Measurements from ENCODE around the gene HDAC4. TPM values are rescaled to one million over a fixed set of nuclear protein-coding genes. Genes with fewer than 3 reads are reported as not detected.

Gene HDAC4
- total RNA-seq, 1 donor = 28.3 TPM

- H3K4me3 ChIP-seq (ENCODE audit: low read depth, low read length) = no peak overlapping the region
- DNase-seq (ENCODE audit: low read depth) = no peak
- TF ChIP-seq CTCF (IDR thresholded peaks at IDR 0.05; ENCODE audit: insufficient read depth, low read length) = no peak
Measured at GRCh38 chr2:239119346-239120126, 281.3 kb downstream of the HDAC4 start.

GRCh38 chr2:239118675-239119211 lies 282.1 kb downstream of the HDAC4 start:
- no peak for DNase-seq (ENCODE audit: low read depth)
- TF ChIP-seq CTCF (IDR thresholded peaks at IDR 0.05; ENCODE audit: insufficient read depth, low read length) = no peak
- H3K4me3 ChIP-seq (ENCODE audit: low read depth, low read length) = no peak overlapping the region

- no peak overlapping the region for H3K4me3 ChIP-seq (ENCODE audit: low read depth, low read length)
- TF ChIP-seq CTCF (IDR thresholded peaks at IDR 0.05; ENCODE audit: insufficient read depth, low read length) = no peak
- no peak for DNase-seq (ENCODE audit: low read depth)
Measured at GRCh38 chr2:239118264-239118663, 282.6 kb downstream of the HDAC4 start.

- no peak for DNase-seq (ENCODE audit: low read depth)
- H3K4me3 ChIP-seq (ENCODE audit: low read depth, low read length) = no peak overlapping the region
- TF ChIP-seq CTCF (IDR thresholded peaks at IDR 0.05; ENCODE audit: insufficient read depth, low read length) = no peak
Measured at GRCh38 chr2:239117831-239118230, 283.0 kb downstream of the HDAC4 start.

- no peak overlapping the region for H3K4me3 ChIP-seq (ENCODE audit: low read depth, low read length)
- DNase-seq (ENCODE audit: low read depth) = no peak
- no peak for TF ChIP-seq CTCF (IDR thresholded peaks at IDR 0.05; ENCODE audit: insufficient read depth, low read length)
Measured at GRCh38 chr2:239116456-239117246, 284.2 kb downstream of the HDAC4 start.

GRCh38 chr2:239115616-239116015 lies 285.2 kb downstream of the HDAC4 start:
- no peak overlapping the region for H3K4me3 ChIP-seq (ENCODE audit: low read depth, low read length)
- no peak for TF ChIP-seq CTCF (IDR thresholded peaks at IDR 0.05; ENCODE audit: insufficient read depth, low read length)
- DNase-seq (ENCODE audit: low read depth) = no peak

Measured in fibroblast of the aortic adventitia (primary cell).